ENCODE results near the gene MEA1. TPM values are rescaled to one million over a fixed set of nuclear protein-coding genes. Genes with fewer than 3 reads are reported as not detected.

Gene MEA1
- total and polyA plus RNA-seq, 12 donors: 54.6 to 142 (median 76.3) TPM

DNA sequence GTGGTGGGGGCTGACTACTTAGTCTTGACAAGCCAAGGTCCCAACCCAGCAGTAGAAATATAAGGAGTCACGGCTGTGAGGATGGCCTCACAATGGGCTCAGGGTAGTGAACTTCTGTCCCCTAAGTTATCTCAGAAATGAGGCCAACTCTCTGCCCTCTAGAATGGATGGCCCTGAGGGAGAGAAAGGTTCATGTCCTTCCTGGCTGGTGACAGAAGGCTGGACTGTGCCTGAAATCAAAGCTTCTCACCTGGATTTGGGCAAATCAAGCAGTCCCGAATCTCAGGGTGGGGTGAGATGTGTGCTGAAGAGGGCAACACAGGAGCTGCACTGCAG, 20.4 kb upstream of the MEA1 start:
- Histone ChIP-seq H3K27me3 (no peaks in the 10 kb centered on the region), H3K4me3 (no peak overlapping the region), H3K27ac (no peak overlapping the region), H3K9me3 (replicated peaks in 1 of 3) (no peaks in the 10 kb centered on the region), H3K36me3 (replicated peaks in 1 of 2) (peaks cover 0 to 83% of the 10 kb centered on the region in 2 donors), H3K4me1 (replicated peaks in 1 of 2) (no peaks in the 10 kb centered on the region)
- TF ChIP-seq POLR2A (IDR thresholded peaks at IDR 0.05): no peak
- TF ChIP-seq, protein P1, sequence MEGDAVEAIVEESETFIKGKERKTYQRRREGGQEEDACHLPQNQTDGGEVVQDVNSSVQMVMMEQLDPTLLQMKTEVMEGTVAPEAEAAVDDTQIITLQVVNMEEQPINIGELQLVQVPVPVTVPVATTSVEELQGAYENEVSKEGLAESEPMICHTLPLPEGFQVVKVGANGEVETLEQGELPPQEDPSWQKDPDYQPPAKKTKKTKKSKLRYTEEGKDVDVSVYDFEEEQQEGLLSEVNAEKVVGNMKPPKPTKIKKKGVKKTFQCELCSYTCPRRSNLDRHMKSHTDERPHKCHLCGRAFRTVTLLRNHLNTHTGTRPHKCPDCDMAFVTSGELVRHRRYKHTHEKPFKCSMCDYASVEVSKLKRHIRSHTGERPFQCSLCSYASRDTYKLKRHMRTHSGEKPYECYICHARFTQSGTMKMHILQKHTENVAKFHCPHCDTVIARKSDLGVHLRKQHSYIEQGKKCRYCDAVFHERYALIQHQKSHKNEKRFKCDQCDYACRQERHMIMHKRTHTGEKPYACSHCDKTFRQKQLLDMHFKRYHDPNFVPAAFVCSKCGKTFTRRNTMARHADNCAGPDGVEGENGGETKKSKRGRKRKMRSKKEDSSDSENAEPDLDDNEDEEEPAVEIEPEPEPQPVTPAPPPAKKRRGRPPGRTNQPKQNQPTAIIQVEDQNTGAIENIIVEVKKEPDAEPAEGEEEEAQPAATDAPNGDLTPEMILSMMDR (IDR thresholded peaks at IDR 0.05): no peak
- WGBS, 4 donors: 47 to 73% (median 66%) methylated on average over 2 of the region's 2 CpGs
- DNase-seq: no peak
- intact Hi-C loops (cut with DNase I): no loop called here

GRCh38 chr6:43033496-43034189, 19.9 kb upstream of the MEA1 start:
- H3K9me3 ChIP-seq (replicated peaks in 1 of 3): no peaks in the 10 kb centered on the region
- no peak for DNase-seq
- no peaks in the 10 kb centered on the region for H3K27me3 ChIP-seq
- H3K4me1 ChIP-seq (replicated peaks in 1 of 2): no peaks in the 10 kb centered on the region
- peaks cover 0 to 83% of the 10 kb centered on the region in 2 donors for H3K36me3 ChIP-seq (replicated peaks in 1 of 2)
- intact Hi-C loops (cut with DNase I): no loop called here
- no peak for TF ChIP-seq POLR2A (IDR thresholded peaks at IDR 0.05)
- TF ChIP-seq, protein P1 (IDR thresholded peaks at IDR 0.05): no peak
- no peak overlapping the region for H3K27ac ChIP-seq
- 87 to 93% (median 91%) methylated on average over 2 of the region's 2 CpGs for WGBS, 4 donors
- H3K4me3 ChIP-seq: no peak overlapping the region

DNA sequence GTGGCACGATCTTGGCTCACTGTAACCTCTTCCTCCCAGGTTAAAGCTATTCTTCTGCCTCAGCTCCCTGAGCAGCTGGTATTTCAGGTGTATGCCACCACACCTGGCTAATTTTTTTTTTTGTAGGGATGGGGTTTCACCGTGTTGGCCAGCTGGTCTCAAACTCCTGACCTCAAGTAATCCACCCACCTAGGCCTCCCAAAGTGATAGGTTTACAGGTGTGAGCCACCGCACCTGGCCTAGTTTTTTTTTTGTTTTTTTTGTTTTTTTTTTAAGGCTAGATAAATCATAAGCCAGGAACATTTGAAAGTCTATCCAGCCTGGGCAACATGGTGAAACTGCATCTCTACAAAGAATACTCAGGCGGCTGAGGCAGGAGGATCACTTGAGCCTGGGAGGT, 18.6 kb upstream of the MEA1 start:
- no peaks in the 10 kb centered on the region for H3K27me3 ChIP-seq
- H3K4me3 ChIP-seq: no peak overlapping the region
- no peak overlapping the region for H3K27ac ChIP-seq
- intact Hi-C loops (cut with DNase I): no loop called here
- 90 to 96% (median 94%) methylated on average over 4 of the region's 4 CpGs for WGBS, 4 donors
- H3K4me1 ChIP-seq (replicated peaks in 1 of 2): no peaks in the 10 kb centered on the region
- no peaks in the 10 kb centered on the region for H3K9me3 ChIP-seq (replicated peaks in 1 of 3)
- H3K36me3 ChIP-seq (replicated peaks in 1 of 2): peaks cover 0 to 81% of the 10 kb centered on the region in 2 donors
- DNase-seq: no peak
- TF ChIP-seq POLR2A (IDR thresholded peaks at IDR 0.05): no peak
- TF ChIP-seq, protein P1 (IDR thresholded peaks at IDR 0.05): no peak

DNA sequence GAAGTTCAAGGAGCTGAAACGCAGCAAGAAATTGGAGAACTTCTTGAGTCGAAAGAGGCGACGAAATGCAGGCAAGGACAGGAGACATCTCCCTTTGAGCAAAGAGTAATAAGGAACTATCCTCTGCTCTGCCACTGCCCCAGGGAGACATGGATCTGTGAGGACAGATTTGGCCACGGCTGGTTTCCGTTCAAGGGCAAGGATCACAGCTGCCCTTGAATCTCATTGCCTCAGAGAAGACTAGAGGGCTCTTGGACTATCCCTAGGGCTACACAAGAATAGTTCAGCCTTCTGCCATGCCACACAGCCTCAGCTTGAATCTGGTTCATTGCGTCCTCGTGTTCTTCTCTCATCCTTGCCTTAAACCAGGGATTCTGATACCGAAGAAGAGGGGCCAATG, 15.4 kb upstream of the MEA1 start:
- Histone ChIP-seq H3K9me3 (replicated peaks in 1 of 3) (no peaks in the 10 kb centered on the region), H3K36me3 (replicated peaks in 1 of 2) (peaks cover 0 to 86% of the 10 kb centered on the region in 2 donors)
- 71 to 80% (median 76%) methylated on average over 7 to 9 of the region's 9 CpGs for WGBS, 4 donors

More for the DNA sequence above, 15.4 kb upstream of the MEA1 start:
- Histone ChIP-seq H3K27ac (no peak overlapping the region), H3K27me3 (no peaks in the 10 kb centered on the region), H3K4me1 (replicated peaks in 1 of 2) (peaks cover 0 to 3% of the 10 kb centered on the region in 2 donors), H3K4me3 (no peak overlapping the region)
- DNase-seq: no peak
- intact Hi-C loops (cut with DNase I): no loop called here
- TF ChIP-seq, protein P1 (IDR thresholded peaks at IDR 0.05): no peak
- TF ChIP-seq POLR2A (IDR thresholded peaks at IDR 0.05): no peak

All from adrenal gland (tissue), 12 donors.